Stimulated activated CD8-positive, alpha-beta memory T cell treated with anti-CD3 and anti-CD28 coated beads, Interleukin-15, amount 100 ng/mL, for 24 hours (primary cell): ENCODE results near the gene NRROS.

Source experiments
- DNase-seq: peaks from one replicate; pipeline ENCODE4 v3.0.0-alpha.2; 2020; ENCODE audit warnings: low read depth

The NRROS gene

GRCh38 chr3:196686436-196686835 is 46.9 kb downstream of the NRROS start:
- no peak for DNase-seq

- no peak for DNase-seq
Measured at GRCh38 chr3:196688349-196688748, 48.9 kb downstream of the NRROS start.

GRCh38 chr3:196689941-196690660 is 50.6 kb downstream of the NRROS start:
- no peak for DNase-seq

- no peak for DNase-seq
Measured at GRCh38 chr3:196691386-196691785, 51.9 kb downstream of the NRROS start.

- no peak for DNase-seq
Measured at GRCh38 chr3:196694202-196694638, 54.7 kb downstream of the NRROS start.

GRCh38 chr3:196694941-196695848 is 55.7 kb downstream of the NRROS start:
- no peak for DNase-seq

GRCh38 chr3:196695849-196696226 is 56.3 kb downstream of the NRROS start:
- DNase-seq = no peak

GRCh38 chr3:196697270-196697669 is 57.8 kb downstream of the NRROS start:
- no peak for DNase-seq

- DNase-seq = no peak
Measured at GRCh38 chr3:196699749-196700148, 60.3 kb downstream of the NRROS start.

GRCh38 chr3:196700801-196701200 is 61.3 kb downstream of the NRROS start:
- DNase-seq = no peak

GRCh38 chr3:196706327-196706726 is 66.8 kb downstream of the NRROS start:
- no peak for DNase-seq

GRCh38 chr3:196706731-196707130 is 67.2 kb downstream of the NRROS start:
- DNase-seq = no peak

- no peak for DNase-seq
Measured at GRCh38 chr3:196707566-196707965, 68.1 kb downstream of the NRROS start.

GRCh38 chr3:196708467-196708866 is 69.0 kb downstream of the NRROS start:
- no peak for DNase-seq
